Thyroid gland (tissue), 4 donors: ENCODE measurements around the gene KRTAP21-3. TPM values are rescaled to one million over a fixed set of nuclear protein-coding genes. Genes with fewer than 3 reads are reported as not detected.

Experiments used
- DNase-seq, 2 donors: peaks; one replicate each; pipeline ENCODE4 v3.0.0-alpha.2; 2019
- H3K27ac ChIP-seq, 3 donors: fragments of 200-600 bp; sonication (generic); 1 replicate in 2 of 3; 2 replicates in 1 of 3; pipeline ENCODE4 v1.5.1; 2016 to 2019; ENCODE audit warnings: mild to moderate bottlenecking in 1 of 3, moderate library complexity in 1 of 3
- H3K27me3 ChIP-seq: fragments of 200-600 bp; sonication (generic); one replicate; pipeline ENCODE4 v1.5.1; 2019
- H3K36me3 ChIP-seq, 2 donors: fragments of 200-600 bp; sonication (generic); one replicate each; pipeline ENCODE4 v1.5.1; 2016 to 2019
- H3K4me1 ChIP-seq, 2 donors: fragments of 200-600 bp; sonication (generic); one replicate each; pipeline ENCODE4 v1.5.1; 2017 to 2019
- H3K4me3 ChIP-seq, 3 donors: fragments of 200-600 bp; sonication (generic); replicated peaks in 1 of 3; 1 replicate in 2 of 3; 2 replicates in 1 of 3; pipeline ENCODE4 v1.5.1; 2016; ENCODE audit warnings: mild to moderate bottlenecking in 1 of 3
- H3K9me3 ChIP-seq: fragments of 200-600 bp; sonication (generic); one replicate; pipeline ENCODE4 v1.5.1; 2017
- CTCF ChIP-seq, 6 experiments: fragments of 200-600 bp in 3 of 6; fragments of 450-650 bp in 3 of 6; sonication (generic) in 3 of 6; IDR thresholded peaks; one replicate each; pipeline ENCODE4 v1.5.1; 2016 to 2019; ENCODE audit warnings: antibody characterized with exemption in 6 of 6, mild to moderate bottlenecking in 2 of 6, inconsistent platforms in 1 of 6, moderate library complexity in 1 of 6
- POLR2A ChIP-seq, 2 donors: fragments of 450-650 bp; IDR thresholded peaks; one replicate each; pipeline ENCODE4 v1.6.1; 2017; ENCODE audit warnings: antibody characterized with exemption in 2 of 2, mild to moderate bottlenecking in 2 of 2, moderate library complexity in 1 of 2
- WGBS, 2 donors: methylation state at CpG; one replicate each; pipeline ENCODE4 v1.1.5; 2017; 5-methylcytosine and 5-hydroxymethylcytosine counted together
- intact Hi-C: fragments of 100-400 bp; cut with DNase I; formaldehyde crosslinking; loops from one replicate; pipeline ENCODE4 v1.15.1; 2023
- total RNA-seq, 4 donors: library from RNA; depleted of rRNA; stranded (reverse); fragments of >200 nt; gene quantifications; one replicate each; pipeline ENCODE4 v1.2.3, GENCODE V29; 2016

Gene KRTAP21-3
- total RNA-seq, 4 donors from 2014 or later, result not detected

DNA sequence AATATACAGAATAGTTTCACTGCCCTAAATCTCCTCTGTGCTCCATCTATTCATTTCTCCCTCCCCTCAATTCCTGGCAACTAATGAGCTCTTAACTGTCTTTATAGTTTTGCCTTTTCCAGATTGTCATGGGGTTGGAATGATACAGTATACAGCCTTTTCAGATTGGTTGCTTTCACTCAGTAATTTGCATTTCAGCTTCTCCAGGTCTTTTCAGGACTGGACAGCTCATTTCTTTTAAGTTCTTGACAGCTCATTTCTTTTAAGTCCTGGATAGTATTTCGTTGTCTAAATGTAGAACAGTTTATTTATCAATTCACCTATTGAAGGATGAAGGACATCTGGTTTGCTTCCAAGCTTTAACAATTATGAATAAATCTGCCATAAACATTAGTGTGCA is 22.6 kb downstream of the KRTAP21-3 start:
- no peaks in the 10 kb centered on the region for H3K9me3 ChIP-seq
- intact Hi-C loops, result no loop called here
- no peak overlapping the region for H3K4me3 ChIP-seq
- H3K36me3 ChIP-seq, result no peaks in the 10 kb centered on the region
- no peak overlapping the region for H3K27ac ChIP-seq
- TF ChIP-seq CTCF (IDR thresholded peaks at IDR 0.05) (no peak), POLR2A (IDR thresholded peaks at IDR 0.05) (no peak)
- no peaks in the 10 kb centered on the region for H3K4me1 ChIP-seq
- DNase-seq, result no peak
- no peaks in the 10 kb centered on the region for H3K27me3 ChIP-seq
- WGBS, 2 donors, result 40 to 64% methylated on average over 1 of the region's 1 CpG

GRCh38 chr21:30689822-30690221 is 28.8 kb downstream of the KRTAP21-3 start:
- WGBS, 2 donors, result 64 to 72% methylated on average over 7 of the region's 7 CpGs
- intact Hi-C loops, result no loop called here
- H3K4me1 ChIP-seq, result no peaks in the 10 kb centered on the region
- no peak for DNase-seq
- no peak overlapping the region for H3K4me3 ChIP-seq
- no peak overlapping the region for H3K27ac ChIP-seq
- H3K9me3 ChIP-seq, result no peaks in the 10 kb centered on the region
- H3K27me3 ChIP-seq, result no peaks in the 10 kb centered on the region
- H3K36me3 ChIP-seq, result no peaks in the 10 kb centered on the region
- TF ChIP-seq CTCF (IDR thresholded peaks at IDR 0.05), result no peak
- no peak for TF ChIP-seq POLR2A (IDR thresholded peaks at IDR 0.05)

- TF ChIP-seq CTCF (IDR thresholded peaks at IDR 0.05) (no peak), POLR2A (IDR thresholded peaks at IDR 0.05) (no peak)
- 60 to 72% methylated on average over 6 of the region's 6 CpGs for WGBS, 2 donors
Observed at GRCh38 chr21:30684506-30684905, 34.1 kb downstream of the KRTAP21-3 start.

DNA sequence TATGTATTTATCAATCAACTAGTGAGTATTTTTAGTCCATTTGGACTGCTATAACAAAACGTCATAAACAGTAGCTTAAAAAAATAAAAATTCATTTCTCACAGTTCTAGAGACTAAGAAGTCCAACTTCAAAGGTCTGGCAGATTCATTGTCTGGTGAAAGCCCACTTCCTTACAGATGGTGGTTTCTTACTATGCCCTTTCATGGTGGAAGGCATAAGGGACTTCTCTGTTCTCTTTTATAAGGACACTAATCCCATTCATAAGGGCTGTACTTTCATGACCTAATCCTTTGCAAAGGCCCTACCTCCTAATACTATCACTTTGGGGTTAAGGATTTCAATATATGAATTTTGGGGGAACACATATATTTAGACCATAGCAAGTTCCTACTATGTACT is 38.0 kb downstream of the KRTAP21-3 start:
- DNase-seq, result no peak
- Histone ChIP-seq H3K36me3 (no peaks in the 10 kb centered on the region), H3K4me1 (no peaks in the 10 kb centered on the region), H3K27ac (no peak overlapping the region), H3K27me3 (no peaks in the 10 kb centered on the region), H3K9me3 (no peaks in the 10 kb centered on the region), H3K4me3 (no peak overlapping the region)
- intact Hi-C loops, result no loop called here
- TF ChIP-seq POLR2A (IDR thresholded peaks at IDR 0.05) (no peak), CTCF (IDR thresholded peaks at IDR 0.05) (no peak)
- 46 to 48% methylated on average over 1 of the region's 1 CpG for WGBS, 2 donors

More at GRCh38 chr21:30684506-30684905, 34.1 kb downstream of the KRTAP21-3 start:
- Histone ChIP-seq H3K9me3 (no peaks in the 10 kb centered on the region), H3K4me3 (no peak overlapping the region), H3K27ac (no peak overlapping the region), H3K27me3 (no peaks in the 10 kb centered on the region), H3K36me3 (no peaks in the 10 kb centered on the region), H3K4me1 (no peaks in the 10 kb centered on the region)
- intact Hi-C loops, result no loop called here
- DNase-seq, result no peak

DNA sequence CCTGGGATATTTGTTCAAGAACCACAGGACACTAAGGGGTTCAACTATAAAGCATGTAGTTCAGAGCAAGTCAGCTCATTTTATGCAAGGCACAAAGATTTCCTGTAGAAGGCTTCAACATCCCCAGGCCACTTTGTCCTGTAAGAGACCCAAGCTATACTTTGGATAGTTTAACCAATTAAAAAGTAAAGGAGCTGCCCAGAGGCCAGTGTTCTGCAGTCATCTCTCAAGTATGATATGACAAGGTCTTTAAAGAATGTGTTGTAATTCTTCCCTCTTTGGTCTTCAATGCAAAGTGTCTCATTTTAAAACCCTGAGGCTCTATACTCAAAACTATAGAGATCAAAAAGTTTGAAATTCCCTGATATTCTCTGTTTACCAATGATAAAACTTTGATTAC is 41.8 kb downstream of the KRTAP21-3 start:
- intact Hi-C loops, result no loop called here

More for the DNA sequence above, 41.8 kb downstream of the KRTAP21-3 start:
- TF ChIP-seq CTCF (IDR thresholded peaks at IDR 0.05) (no peak), POLR2A (IDR thresholded peaks at IDR 0.05) (no peak)
- H3K9me3 ChIP-seq, result no peaks in the 10 kb centered on the region
- H3K27ac ChIP-seq, result no peak overlapping the region
- H3K4me1 ChIP-seq, result no peaks in the 10 kb centered on the region
- H3K4me3 ChIP-seq, result no peak overlapping the region
- no peaks in the 10 kb centered on the region for H3K27me3 ChIP-seq
- H3K36me3 ChIP-seq, result no peaks in the 10 kb centered on the region
- no peak for DNase-seq
